OCI-LY3 (cell line): Measurements from ENCODE around the gene MOB3B.

Experiments used
- CTCF ChIP-seq: fragments of 200-600, 300-600 bp; sonication (generic); IDR thresholded peaks from 2 replicates; pipeline ENCODE4 v1.5.1; 2014; ENCODE audit warnings: antibody characterized with exemption, low read length, low read depth
- EZH2phosphoT487 ChIP-seq: fragments of 200-600 bp; shearing (Covaris generic); IDR thresholded peaks from 2 replicates; pipeline ENCODE4 v1.6.1; 2018; ENCODE audit warnings: antibody characterized with exemption, mixed run types, low read depth

GRCh38 chr9:27412963-27413362, 116.7 kb downstream of the MOB3B start:
- TF ChIP-seq CTCF: no peak
- no peak for TF ChIP-seq EZH2phosphoT487
